Measurements from ENCODE around the gene OR5AP2. TPM values are rescaled to one million over a fixed set of nuclear protein-coding genes. Genes with fewer than 3 reads are reported as not detected.
"Not testable (repeated sequence)": the region's sequence is repeated elsewhere in the genome, so short reads cannot be mapped to it uniquely, and the experiment has no call there.

The OR5AP2 gene
- not detected for polyA plus RNA-seq (ENCODE audit: insufficient read length in 4 of 4)

- no peak for DNase-seq (ENCODE audit: low read depth in 4 of 4, low spot score in 3 of 4)
These were observed at the start of gene OR5AP2 for GRCh38 chr11:56642339-56642738. OR5AP2 (minus strand) TSS chr11:56642439; CDS start chr11:56642439, 0 bp downstream.

DNA sequence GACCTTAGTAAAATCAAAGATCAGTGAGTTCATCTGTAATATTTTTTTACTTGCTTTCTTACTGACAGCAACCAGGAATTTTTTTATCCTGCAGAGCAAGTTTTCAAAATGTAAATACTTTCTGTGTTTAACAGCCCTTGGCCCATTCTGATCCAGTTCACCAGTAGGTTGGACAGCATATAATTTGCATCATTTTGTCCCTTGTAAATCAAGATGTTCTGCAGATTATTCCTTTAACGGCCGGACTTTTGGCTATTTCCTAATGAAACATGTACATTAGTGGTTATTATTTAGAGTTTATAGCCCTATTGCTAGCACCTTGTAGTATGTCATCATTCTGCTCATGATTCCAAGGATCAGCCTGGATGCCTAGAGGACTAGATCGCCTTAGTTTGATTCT, 48.9 kb upstream of the OR5AP2 start:
- not testable (repeated sequence) for DNase-seq (ENCODE audit: low read depth in 4 of 4, low spot score in 3 of 4)

DNA sequence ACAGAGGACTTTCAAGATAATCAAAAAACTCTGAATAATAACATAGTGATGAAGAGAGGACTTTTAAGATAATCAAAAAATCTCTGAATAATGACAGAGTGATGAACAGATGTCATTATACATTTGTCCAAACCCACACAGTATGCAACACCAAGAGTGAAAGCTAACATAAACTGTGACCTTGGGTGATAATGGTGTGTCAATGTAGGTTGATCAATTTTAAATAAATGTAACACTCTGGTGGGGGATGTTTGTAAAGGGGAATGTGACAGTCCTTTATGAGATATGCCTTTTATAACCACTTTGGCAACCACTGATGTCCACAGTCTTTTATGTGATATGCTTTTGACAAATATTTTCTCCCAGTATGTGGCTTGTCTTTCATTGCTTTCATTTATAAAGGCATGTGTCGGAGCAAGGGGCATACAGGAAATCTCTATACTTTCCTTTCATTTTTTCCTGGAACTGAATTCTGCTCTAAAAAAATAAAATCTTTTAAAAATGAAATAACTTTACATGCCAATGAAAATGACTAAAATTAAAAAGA, 46.4 kb upstream of the OR5AP2 start:
- no peak for DNase-seq (ENCODE audit: low read depth in 4 of 4, low spot score in 3 of 4)

- no peak for DNase-seq (ENCODE audit: low read depth in 4 of 4, low spot score in 3 of 4)
These were observed 28.7 kb upstream of the OR5AP2 start for GRCh38 chr11:56670984-56671383.

GRCh38 chr11:56663386-56663785, 21.1 kb upstream of the OR5AP2 start, which contains the start of gene OR5AR1:
OR5AR1 (plus strand) TSS chr11:56663686; CDS start chr11:56663686, 0 bp downstream.
- DNase-seq (ENCODE audit: low read depth in 4 of 4, low spot score in 3 of 4), result no peak

DNA sequence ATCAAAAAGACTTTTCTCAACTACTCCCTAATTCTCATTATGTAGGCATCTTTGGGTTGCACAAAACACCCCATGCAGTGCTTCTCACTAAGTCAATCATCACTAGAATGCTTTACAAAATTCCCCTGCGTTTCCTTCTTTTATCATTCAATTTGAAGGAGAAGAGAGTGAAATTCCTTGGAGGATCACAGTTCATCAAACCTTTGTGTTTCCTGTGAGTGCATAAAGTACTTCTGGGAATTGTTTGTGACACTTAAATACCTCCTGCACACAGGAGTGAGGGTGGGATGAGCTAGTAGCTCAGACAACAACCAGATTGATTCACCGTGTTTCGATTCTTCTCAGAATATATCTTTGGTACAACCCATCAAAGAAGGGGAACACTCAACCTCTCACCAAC, 17.5 kb upstream of the OR5AP2 start:
- DNase-seq (ENCODE audit: low read depth in 4 of 4, low spot score in 3 of 4), result no peak

- DNase-seq (ENCODE audit: low read depth in 4 of 4, low spot score in 3 of 4), result no peak
These were observed 4.7 kb downstream of the OR5AP2 start for GRCh38 chr11:56637500-56637899.

- no peak for DNase-seq (ENCODE audit: low read depth in 4 of 4, low spot score in 3 of 4)
These were observed 5.4 kb downstream of the OR5AP2 start for GRCh38 chr11:56636861-56637260.

GRCh38 chr11:56632329-56632728, 9.9 kb downstream of the OR5AP2 start:
- DNase-seq (ENCODE audit: low read depth in 4 of 4, low spot score in 3 of 4), result no peak

DNA sequence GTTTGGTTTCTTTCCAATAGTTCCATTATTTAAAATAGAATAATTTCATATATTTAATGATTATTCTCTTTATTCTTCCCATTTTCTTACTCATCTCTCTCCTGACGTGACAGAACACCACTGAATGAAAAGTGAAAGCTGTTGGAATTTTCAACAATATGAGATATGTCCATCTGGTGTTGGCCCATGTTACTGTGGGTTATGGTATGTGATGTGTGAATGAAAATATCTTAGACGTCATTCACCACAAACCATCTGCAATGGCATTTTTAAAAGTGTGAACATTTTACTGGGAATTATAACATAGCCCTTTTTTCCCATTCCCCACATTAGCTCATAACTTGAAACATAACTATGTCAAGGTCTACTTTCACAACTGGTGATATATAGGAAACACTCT, 16.3 kb downstream of the OR5AP2 start:
- DNase-seq (ENCODE audit: low read depth in 4 of 4, low spot score in 3 of 4), result no peak

GRCh38 chr11:56624661-56625110, 17.6 kb downstream of the OR5AP2 start:
- peak in 2 of 4 donors; percentile 2 to 3 for DNase-seq (ENCODE audit: low read depth in 4 of 4, low spot score in 3 of 4)

DNA sequence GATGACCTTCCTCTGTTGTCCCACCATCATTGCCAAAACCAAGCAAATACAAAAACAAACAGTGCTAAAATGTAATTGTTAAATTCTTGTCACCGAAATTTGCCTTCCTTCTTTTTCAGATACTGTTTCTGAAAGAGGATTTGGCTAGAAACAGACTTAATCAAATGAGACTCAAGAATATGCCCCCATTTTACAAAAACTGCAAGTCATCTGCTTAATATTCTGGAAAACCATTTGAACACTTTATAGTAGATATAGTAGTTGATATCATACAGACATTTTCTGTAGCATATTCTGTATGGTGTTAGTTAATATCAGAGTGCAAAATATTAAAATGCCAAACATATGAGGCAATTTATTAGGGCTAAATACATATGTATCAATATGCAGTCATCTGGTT, 31.1 kb downstream of the OR5AP2 start:
- no peak for DNase-seq (ENCODE audit: low read depth in 4 of 4, low spot score in 3 of 4)

GRCh38 chr11:56592088-56592717, 50.0 kb downstream of the OR5AP2 start:
- not testable (repeated sequence) for DNase-seq (ENCODE audit: low read depth in 4 of 4, low spot score in 3 of 4)

Other genes starting within 250 kb of the OR5AP2 start
- gene OR5AL1, start 229.7 kb downstream of the OR5AP2 start, polyA plus RNA-seq (ENCODE audit: insufficient read length in 4 of 4), result not detected
- not detected for gene OR5M3, start 169.1 kb downstream of the OR5AP2 start, polyA plus RNA-seq (ENCODE audit: insufficient read length in 4 of 4)
- gene OR5M8, start 151.1 kb downstream of the OR5AP2 start, polyA plus RNA-seq (ENCODE audit: insufficient read length in 4 of 4), result not detected
- not detected for gene OR5M11, start 99.2 kb downstream of the OR5AP2 start, polyA plus RNA-seq (ENCODE audit: insufficient read length in 4 of 4)
- not detected for gene OR5M10, start 64.7 kb downstream of the OR5AP2 start, polyA plus RNA-seq (ENCODE audit: insufficient read length in 4 of 4)
- gene OR5M1, start 27.6 kb downstream of the OR5AP2 start, polyA plus RNA-seq (ENCODE audit: insufficient read length in 4 of 4), result not detected
- not detected for gene OR5AR1, start 21.2 kb upstream of the OR5AP2 start, polyA plus RNA-seq (ENCODE audit: insufficient read length in 4 of 4)
- not detected for gene OR9G1, start 56.7 kb upstream of the OR5AP2 start, polyA plus RNA-seq (ENCODE audit: insufficient read length in 4 of 4)
- not detected for gene OR9G4, start 106.3 kb upstream of the OR5AP2 start, polyA plus RNA-seq (ENCODE audit: insufficient read length in 4 of 4)